HG03097 (cell line): ENCODE results near the gene ZNF532.

Experiments used
- ATAC-seq: cut with Tn5 transposase; IDR thresholded peaks from one replicate; pipeline ENCODE4 v1.9.1; 2021; ENCODE audit not compliant: unreplicated experiment, low FRiP score

ZNF532 gene

GRCh38 chr18:58867281-58867961, 2.7 kb downstream of the ZNF532 start:
- ATAC-seq = no peak

DNA sequence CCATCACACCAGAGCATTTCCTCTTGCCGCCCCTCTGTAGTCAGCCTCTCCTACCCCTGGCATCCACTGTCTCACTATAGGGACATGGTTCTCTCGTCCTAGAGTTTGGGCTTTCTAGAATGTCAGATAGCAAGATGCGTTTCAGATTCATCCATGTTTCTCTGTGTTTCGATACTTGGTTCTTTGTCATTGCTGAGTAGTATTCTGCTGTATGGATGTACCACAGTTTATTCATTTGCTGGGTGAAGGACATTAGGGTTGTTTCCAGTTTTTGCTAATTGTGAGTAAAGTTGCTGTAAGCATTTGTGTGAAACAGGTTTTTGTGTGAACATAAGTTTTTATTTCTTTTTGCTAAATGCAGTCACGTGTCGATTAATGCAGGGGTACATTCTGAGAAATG, 3.8 kb downstream of the ZNF532 start:
- ATAC-seq = no peak

DNA sequence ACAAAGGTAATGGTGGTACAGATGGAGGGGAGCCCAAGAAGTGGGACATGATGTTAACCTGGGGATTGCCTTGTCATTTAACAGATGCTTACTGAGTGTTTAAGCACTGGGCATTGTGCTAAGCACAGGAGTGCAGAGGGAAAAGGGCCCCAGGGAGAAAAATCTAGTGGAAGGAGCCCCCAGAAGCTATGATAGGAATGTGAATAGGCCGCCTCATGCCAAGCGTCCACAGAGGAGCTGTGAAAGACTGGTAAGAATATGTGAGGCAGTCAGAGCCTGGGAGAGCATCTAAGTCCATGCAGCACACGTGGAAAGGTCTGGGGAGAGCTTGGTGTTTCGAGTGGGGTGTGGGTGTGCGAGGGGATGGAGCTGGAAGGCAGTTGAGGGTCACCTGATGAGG, 5.5 kb downstream of the ZNF532 start:
- ATAC-seq = no peak

GRCh38 chr18:58870621-58871020, 5.9 kb downstream of the ZNF532 start:
- no peak for ATAC-seq

- no peak for ATAC-seq
Measured at GRCh38 chr18:58871514-58872420, 7.1 kb downstream of the ZNF532 start.

GRCh38 chr18:58878640-58879039, 14.0 kb downstream of the ZNF532 start:
- no peak for ATAC-seq

GRCh38 chr18:58881477-58881876, 16.8 kb downstream of the ZNF532 start:
- ATAC-seq = no peak

GRCh38 chr18:58882044-58882443, 17.4 kb downstream of the ZNF532 start:
- ATAC-seq = no peak

- ATAC-seq = no peak
Measured at GRCh38 chr18:58882686-58883085, 18.0 kb downstream of the ZNF532 start.

- no peak for ATAC-seq
Measured at GRCh38 chr18:58884680-58885079, 20.0 kb downstream of the ZNF532 start.

GRCh38 chr18:58886431-58886830, 21.8 kb downstream of the ZNF532 start:
- ATAC-seq = no peak

GRCh38 chr18:58886864-58887612, 22.4 kb downstream of the ZNF532 start:
- peak; percentile 12 for ATAC-seq

DNA sequence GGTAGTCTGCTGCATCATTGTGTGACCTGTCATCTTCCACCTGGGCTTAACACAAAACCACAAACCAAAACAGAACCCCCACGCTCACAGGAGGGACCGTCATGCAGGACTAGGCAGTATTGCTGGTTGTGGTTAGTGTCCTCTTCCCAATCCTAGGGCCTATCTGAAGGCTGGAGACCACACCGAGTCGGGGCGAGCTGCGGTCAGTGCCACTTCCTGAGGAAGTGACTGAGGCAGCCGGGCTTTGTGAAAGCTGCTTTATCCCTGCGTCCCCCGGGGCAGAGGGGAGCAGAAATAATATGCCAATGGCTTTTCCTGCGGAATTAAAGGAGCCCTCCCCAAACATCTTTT, 22.9 kb downstream of the ZNF532 start:
- ATAC-seq = peak; percentile 66

DNA sequence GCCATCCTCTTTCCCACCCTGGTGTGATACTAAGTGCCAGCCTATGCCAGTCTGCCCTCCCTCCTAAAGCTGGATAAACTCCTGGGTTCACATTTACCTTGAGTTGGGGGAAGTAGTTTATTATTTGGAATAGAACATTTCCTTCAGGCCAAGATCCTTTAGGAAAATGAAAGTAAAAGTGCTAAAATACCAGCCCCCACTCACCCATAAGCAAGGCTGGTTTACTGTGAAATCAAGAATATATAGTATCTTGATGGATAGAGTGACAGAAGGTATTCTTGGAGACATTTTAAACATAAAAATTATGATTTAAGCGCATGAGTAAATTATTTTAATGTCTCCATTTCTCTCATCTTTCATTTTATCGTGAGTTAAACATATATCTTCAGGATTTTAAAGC, 27.1 kb downstream of the ZNF532 start:
- ATAC-seq = no peak

- no peak for ATAC-seq
Measured at GRCh38 chr18:58892488-58892887, 27.8 kb downstream of the ZNF532 start.

DNA sequence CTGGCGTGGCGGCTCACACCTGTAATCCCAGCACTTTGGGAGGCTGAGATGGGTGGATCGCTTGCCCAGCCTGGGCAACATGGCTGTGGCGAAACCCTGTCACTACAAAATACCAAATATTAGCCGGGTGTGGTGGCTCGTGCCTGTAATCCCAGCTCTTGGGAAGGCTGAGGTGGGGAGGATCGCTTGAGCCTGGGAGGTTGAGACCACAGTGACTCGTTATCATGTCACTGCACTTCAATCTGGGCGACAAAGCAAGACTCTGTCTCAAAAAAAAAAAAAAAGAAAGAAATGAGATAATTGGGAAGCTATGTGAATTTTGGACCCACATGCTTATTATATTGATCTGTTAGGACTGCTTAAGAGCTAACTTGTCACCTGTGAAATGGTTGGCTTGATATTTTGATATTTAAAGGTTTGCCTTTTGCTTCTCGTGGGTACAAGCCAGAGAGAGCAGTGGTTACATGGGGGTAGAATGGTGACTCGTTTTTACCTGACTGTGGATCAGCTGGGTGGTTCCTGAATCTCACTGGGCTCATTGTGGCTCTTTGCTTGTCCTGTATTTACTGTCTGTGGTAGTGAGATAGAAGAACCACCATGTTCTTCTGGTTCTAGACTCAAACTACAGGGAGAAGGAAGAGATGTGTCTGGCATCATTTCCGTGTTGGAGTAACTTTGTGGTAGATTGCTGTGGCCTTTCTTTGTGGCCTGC, 28.9 kb downstream of the ZNF532 start:
- ATAC-seq = no peak

GRCh38 chr18:58894930-58895329, 30.3 kb downstream of the ZNF532 start:
- no peak for ATAC-seq

- no peak for ATAC-seq
Measured at GRCh38 chr18:58895385-58895784, 30.7 kb downstream of the ZNF532 start.

DNA sequence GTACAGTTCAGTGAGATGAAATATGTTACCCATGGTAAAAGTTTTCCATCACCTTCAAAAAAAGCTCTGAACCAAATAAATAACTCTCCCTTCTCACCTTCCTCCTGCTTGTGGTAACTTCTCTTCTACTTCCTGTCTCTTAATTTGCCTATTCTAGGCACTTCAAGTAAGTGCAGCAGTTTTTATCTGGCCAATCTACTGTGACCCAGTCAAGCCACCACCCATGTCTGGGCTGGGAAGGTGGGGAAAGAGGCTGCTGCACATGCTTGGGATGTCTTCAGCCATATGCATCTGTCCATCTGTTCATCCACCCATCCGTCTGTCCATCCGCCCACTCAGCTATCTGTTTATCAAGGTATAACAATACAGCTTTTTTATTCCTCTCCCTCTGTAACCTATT, 31.6 kb downstream of the ZNF532 start:
- no peak for ATAC-seq

GRCh38 chr18:58896734-58897508, 32.2 kb downstream of the ZNF532 start:
- ATAC-seq = no peak
